MCF 10A (cell line): Measurements from ENCODE around the gene BABAM1. TPM values are rescaled to one million over a fixed set of nuclear protein-coding genes. Genes with fewer than 3 reads are reported as not detected.

ENCODE experiments used
- BruUV-seq: library from RNA; stranded (reverse); fragments of 400-500 nt; replicated peaks from 2 replicates; lab custom pipeline; 2021; lab: Mats Ljungman, UMichigan
- CTCF ChIA-PET: fragments of 300-600 bp; sonication (Branson Sonifier 250); formaldehyde crosslinking; extraction: SDS; loops from one replicate; lab custom pipeline; 2021; ENCODE audit warnings: antibody characterized with exemption, inconsistent platforms; lab: Yijun Ruan, JAX
- POLR2A ChIA-PET: fragments of 300-600, 350-650 bp; sonication (Branson Sonifier 250); formaldehyde crosslinking; extraction: SDS; loops from one replicate; lab custom pipeline; 2020; ENCODE audit warnings: antibody characterized with exemption, inconsistent platforms; lab: Yijun Ruan, JAX
- DNase-seq: peaks from one replicate; pipeline ENCODE4 v3.0.0-alpha.2; 2018; ENCODE audit not compliant: unreplicated experiment
- H3K27ac Mint-ChIP-seq: one replicate; pipeline ENCODE4 v1.8.0; 2022; ENCODE audit warnings: mild to moderate bottlenecking, low read depth, mixed read lengths; ENCODE audit not compliant: unreplicated experiment
- H3K27me3 Mint-ChIP-seq: one replicate; pipeline ENCODE4 v1.8.0; 2022; ENCODE audit warnings: mixed read lengths; ENCODE audit not compliant: insufficient read depth, unreplicated experiment
- H3K36me3 Mint-ChIP-seq: one replicate; pipeline ENCODE4 v1.8.0; 2022; ENCODE audit warnings: mild to moderate bottlenecking, moderate library complexity, mixed read lengths; ENCODE audit not compliant: insufficient read depth, unreplicated experiment
- H3K4me1 Mint-ChIP-seq: one replicate; pipeline ENCODE4 v1.8.0; 2022; ENCODE audit warnings: mixed read lengths; ENCODE audit not compliant: insufficient read depth, unreplicated experiment
- H3K4me3 Mint-ChIP-seq: one replicate; pipeline ENCODE4 v1.8.0; 2022; ENCODE audit warnings: mild to moderate bottlenecking, moderate library complexity, mixed read lengths; ENCODE audit not compliant: unreplicated experiment
- H3K9me3 Mint-ChIP-seq: one replicate; pipeline ENCODE4 v1.8.0; 2022; ENCODE audit warnings: mixed read lengths; ENCODE audit not compliant: unreplicated experiment
- CTCF ChIP-seq: fragments of 200-600 bp; IDR thresholded peaks from one replicate; pipeline ENCODE4 v1.8.0; 2022; ENCODE audit warnings: antibody characterized with exemption, mild to moderate bottlenecking; ENCODE audit not compliant: unreplicated experiment
- intact Hi-C: fragments of 100-400 bp; cut with micrococcal nuclease; formaldehyde crosslinking; loops from 2 replicates; pipeline ENCODE4 v1.14.1; 2022
- total RNA-seq: library from RNA; stranded (reverse); gene quantifications from 2 replicates; pipeline ENCODE4 v1.2.3, GENCODE V29; 2022

The BABAM1 gene
- total RNA-seq, 1 experiment from 2014 or later = 96.1 TPM

- Mint-ChIP-seq H3K4me1 (peaks cover 21% of the 10 kb centered on the region), H3K4me3 (peak within 1 kb of the TSS; percentile 65), H3K36me3 (peaks cover 14% of the 10 kb centered on the region), H3K27ac (no peak within 1 kb of the TSS), H3K9me3 (no peaks in the 10 kb centered on the region), H3K27me3 (no peaks in the 10 kb centered on the region)
- BruUV-seq = no TSS peak
- intact Hi-C loops = no loop called here
- CTCF ChIA-PET = interaction anchor here (0.5 to 1.0 kb wide), 5 partner anchors 44 to 784 kb away, joined by 3 to 6 read pairs (median 4); partner anchors contain the start of gene CCDC194
- POLR2A ChIA-PET = interaction anchor here (0.6 to 10.5 kb wide), 6 partner anchors 8 to 43 kb away, joined by 3 to 152 read pairs (median 4); partner anchors contain the start of genes ANO8 and GTPBP3
- peak; percentile 49 for TF ChIP-seq CTCF
- DNase-seq = peak; percentile 96
Observed at GRCh38 chr19:17303167-17303939, 36.1 kb downstream of the BABAM1 start, which contains the start of gene ABHD8. Gene ABHD8, minus strand, starts transcription at chr19:17303425. Its CDS starts 1,809 bp downstream, at chr19:17301616.

- peaks cover 14% of the 10 kb centered on the region for H3K36me3 Mint-ChIP-seq
- no peak overlapping the region for H3K27ac Mint-ChIP-seq
- H3K4me3 Mint-ChIP-seq = peak overlapping the region; percentile 65
- intact Hi-C loops = no loop called here
- BruUV-seq = no TSS peak
- no peaks in the 10 kb centered on the region for H3K9me3 Mint-ChIP-seq
- TF ChIP-seq CTCF = no peak
- peaks cover 21% of the 10 kb centered on the region for H3K4me1 Mint-ChIP-seq
- ChIA-PET POLR2A (interaction anchor here (0.6 to 10.5 kb wide), 4 partner anchors 8 to 30 kb away, joined by 3 to 152 read pairs (median 8); partner anchors contain the start of genes ANO8 and GTPBP3), CTCF (interaction anchor here (0.5 to 2.0 kb wide), 6 partner anchors 11 to 784 kb away, joined by 3 to 9 read pairs (median 4); partner anchors contain the start of gene CCDC194)
- DNase-seq = peak; percentile 53
- no peaks in the 10 kb centered on the region for H3K27me3 Mint-ChIP-seq
Observed at GRCh38 chr19:17303940-17304267, 36.7 kb downstream of the BABAM1 start.

DNA sequence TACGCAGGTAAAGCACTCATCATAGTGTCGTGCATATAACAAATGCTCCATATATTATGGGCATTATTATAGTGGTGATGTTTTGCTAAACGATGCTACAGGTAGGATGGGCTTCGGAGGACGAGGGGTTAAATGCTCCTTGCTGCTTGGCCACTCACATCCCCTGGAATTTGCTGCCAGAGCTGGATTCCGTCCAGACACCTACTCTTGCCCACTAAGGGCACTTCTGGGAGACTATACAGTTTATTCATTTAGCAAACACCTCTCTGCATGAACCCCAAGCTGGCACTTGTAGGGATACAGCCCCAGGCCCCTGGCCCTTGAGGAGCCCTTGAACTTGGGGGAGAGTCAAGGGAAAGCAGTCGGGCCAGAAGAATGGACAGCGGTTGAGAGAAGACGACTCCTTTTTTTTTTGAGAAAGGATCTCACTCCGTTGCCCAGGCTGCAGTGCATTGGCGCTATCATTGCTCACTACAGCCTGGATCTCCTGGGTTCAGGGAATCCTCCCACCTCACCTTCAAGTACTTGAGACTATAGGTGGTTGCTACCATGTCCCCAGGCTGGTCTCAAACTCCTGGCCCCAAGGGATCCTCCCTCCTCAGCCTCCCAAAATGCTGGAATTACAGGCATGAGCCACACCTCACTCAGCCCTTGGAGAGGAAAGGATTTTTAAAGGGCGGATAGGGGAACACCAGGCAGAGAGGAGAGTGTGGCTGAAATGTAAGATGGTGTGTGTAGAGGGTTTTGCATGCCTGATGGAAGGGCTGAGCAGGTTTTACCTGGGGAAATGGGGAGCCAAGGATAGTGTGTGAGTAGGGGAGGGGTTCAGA, 37.4 kb downstream of the BABAM1 start:
- Mint-ChIP-seq H3K27ac (peak overlapping the region; percentile 55), H3K4me3 (peak overlapping the region; percentile 78), H3K9me3 (no peaks in the 10 kb centered on the region), H3K36me3 (peaks cover 14% of the 10 kb centered on the region), H3K27me3 (no peaks in the 10 kb centered on the region), H3K4me1 (peaks cover 25% of the 10 kb centered on the region)
- CTCF ChIA-PET = interaction anchor here (0.6 to 2.0 kb wide), 14 partner anchors 8 to 1044 kb away, joined by 3 to 13 read pairs (median 4); partner anchors contain the start of gene CCDC194
- TF ChIP-seq CTCF = no peak
- POLR2A ChIA-PET = interaction anchor here (0.6 to 10.5 kb wide), 14 partner anchors 8 to 888 kb away, joined by 3 to 152 read pairs (median 4); partner anchors contain the start of genes ANO8, GTPBP3, MPV17L2 and MVB12A
- intact Hi-C loops = loop anchor here (1.0 kb wide), 2 partner anchors 8 to 30 kb away; partner anchors contain the start of gene ANO8
- DNase-seq = peak; percentile 61
- BruUV-seq = no TSS peak
